H1 (cell line): Measurements from ENCODE around the gene PARD3. TPM values are rescaled to one million over a fixed set of nuclear protein-coding genes. Genes with fewer than 3 reads are reported as not detected.

Experiments used
- CTCF ChIA-PET: fragments of 300-600 bp; sonication (Branson Sonifier 250); formaldehyde crosslinking; loops from one replicate; lab custom pipeline; 2021; ENCODE audit not compliant: partially characterized antibody; lab: Charles Lee
- POLR2A ChIA-PET: fragments of 300-600 bp; sonication (Branson Sonifier 250); formaldehyde crosslinking; loops from one replicate; lab custom pipeline; 2021; ENCODE audit warnings: inconsistent platforms; ENCODE audit not compliant: partially characterized antibody; lab: Charles Lee
- DNase-seq, 2 experiments: peaks; one replicate each; pipeline versions ENCODE4 v3.0.0 to v3.0.0-alpha.2; 2010 to 2022; ENCODE audit warnings: low spot score in 2 of 2, low read depth in 1 of 2, mixed read lengths in 1 of 2
- FAIRE-seq: peaks from 2 replicates; lab custom pipeline; 2011; peaks lifted over from hg19 to GRCh38; lab: Jason Lieb, UNC
- H2AFZ ChIP-seq: 2 replicates; pipeline ENCODE4 v1.8.1; 2012; ENCODE audit warnings: low read length, inconsistent platforms
- H2AK5ac ChIP-seq: 2 replicates; pipeline ENCODE4 v1.6.1; 2013; ENCODE audit warnings: low read depth, low read length
- H2BK120ac ChIP-seq: replicated peaks from 2 replicates; pipeline ENCODE3; 2013; ENCODE audit warnings: low read depth, low read length, inconsistent platforms
- H2BK12ac ChIP-seq: 2 replicates; pipeline ENCODE4 v1.6.1; 2013; ENCODE audit warnings: low read depth, low read length
- H2BK15ac ChIP-seq: 2 replicates; pipeline ENCODE4 v1.6.1; 2013; ENCODE audit warnings: low read length
- H2BK20ac ChIP-seq: 2 replicates; pipeline ENCODE4 v1.6.1; 2013; ENCODE audit warnings: low read length
- H2BK5ac ChIP-seq: 2 replicates; pipeline ENCODE4 v1.6.1; 2013; ENCODE audit warnings: low read depth, low read length
- H3K14ac ChIP-seq: 2 replicates; pipeline ENCODE4 v1.6.1; 2013; ENCODE audit warnings: inconsistent platforms; ENCODE audit not compliant: insufficient read length
- H3K18ac ChIP-seq: 2 replicates; pipeline ENCODE4 v1.6.1; 2013; ENCODE audit warnings: low read length; ENCODE audit errors: extremely low read depth
- H3K23ac ChIP-seq: 2 replicates; pipeline ENCODE4 v1.6.1; 2013; ENCODE audit warnings: inconsistent platforms; ENCODE audit not compliant: insufficient read length
- H3K23me2 ChIP-seq: 2 replicates; pipeline ENCODE4 v1.6.1; 2013; ENCODE audit warnings: low read depth, low read length
- H3K27ac ChIP-seq: 2 replicates; pipeline ENCODE4 v1.6.1; 2011; ENCODE audit warnings: low read depth, low read length, inconsistent platforms
- H3K27me3 ChIP-seq, 4 experiments: replicated peaks in 1 of 4; 1 replicate in 1 of 4; 2 replicates in 3 of 4; pipeline versions ENCODE4 v1.6.1 to v1.8.1; 2011 to 2013; ENCODE audit warnings: low read length in 3 of 4, mild to moderate bottlenecking in 3 of 4, inconsistent platforms in 2 of 4, mixed read lengths in 2 of 4, moderate library complexity in 1 of 4; ENCODE audit not compliant: control insufficient read depth in 3 of 4, insufficient read depth in 3 of 4; ENCODE audit errors: extremely low read depth in 1 of 4
- H3K36me3 ChIP-seq, 4 experiments: 2 replicates each; pipeline versions ENCODE4 v1.6.1 to v1.8.1; 2011 to 2013; ENCODE audit warnings: mild to moderate bottlenecking in 4 of 4, low read length in 3 of 4, moderate library complexity in 2 of 4, control low read depth in 1 of 4, inconsistent platforms in 1 of 4; ENCODE audit not compliant: insufficient read depth in 4 of 4, control insufficient read depth in 2 of 4
- H3K4ac ChIP-seq: replicated peaks from 2 replicates; pipeline ENCODE3; 2013; ENCODE audit warnings: low read length, low read depth, mixed read lengths, inconsistent platforms; ENCODE audit not compliant: insufficient read length
- H3K4me1 ChIP-seq, 4 experiments: replicated peaks in 1 of 4; 1 replicate in 1 of 4; 2 replicates in 3 of 4; pipeline versions ENCODE4 v1.6.1 to v1.8.1; 2011 to 2013; ENCODE audit warnings: low read length in 3 of 4, inconsistent platforms in 2 of 4, mixed read lengths in 1 of 4; ENCODE audit not compliant: insufficient read depth in 4 of 4, control insufficient read depth in 3 of 4
- H3K4me2 ChIP-seq, 2 experiments: 2 replicates each; pipeline versions ENCODE4 v1.6.1 to v1.8.1; 2011 to 2013; ENCODE audit warnings: low read depth in 2 of 2, low read length in 2 of 2, control low read depth in 1 of 2, inconsistent platforms in 1 of 2, mild to moderate bottlenecking in 1 of 2; ENCODE audit not compliant: insufficient read depth in 1 of 2
- H3K4me3 ChIP-seq, 4 experiments: fragments of 200-600, 300-600 bp in 1 of 4; sonication (generic), shearing (Covaris generic), sonication (Bioruptor Twin) in 1 of 4; 2 replicates each; pipeline versions ENCODE4 v1.5.1 to v1.8.1; 2011 to 2016; ENCODE audit warnings: low read length in 4 of 4, low read depth in 3 of 4, control low read depth in 2 of 4, inconsistent platforms in 2 of 4, mild to moderate bottlenecking in 2 of 4, mixed read lengths in 1 of 4, moderate library complexity in 1 of 4; ENCODE audit not compliant: insufficient read depth in 2 of 4; ENCODE audit errors: extremely low read depth in 1 of 4
- H3K56ac ChIP-seq: replicated peaks from 2 replicates; pipeline ENCODE3; 2013; ENCODE audit warnings: low read depth, mild to moderate bottlenecking, mixed read lengths, low read length, inconsistent platforms; ENCODE audit not compliant: insufficient read length
- H3K79me1 ChIP-seq: 2 replicates; pipeline ENCODE4 v1.6.1; 2013; ENCODE audit warnings: low read depth, low read length, control low read depth
- H3K79me2 ChIP-seq, 2 experiments: 2 replicates each; pipeline versions ENCODE4 v1.6.1 to v1.8.1; 2012 to 2013; ENCODE audit warnings: low read length in 2 of 2, mild to moderate bottlenecking in 2 of 2, inconsistent platforms in 1 of 2; ENCODE audit not compliant: insufficient read depth in 2 of 2, control insufficient read depth in 1 of 2
- H3K9ac ChIP-seq, 4 experiments: replicated peaks in 1 of 4; 1 replicate in 1 of 4; 2 replicates in 3 of 4; pipeline versions ENCODE4 v1.6.1 to v1.8.1; 2011 to 2013; ENCODE audit warnings: low read depth in 3 of 4, low read length in 3 of 4, control low read depth in 2 of 4, mild to moderate bottlenecking in 2 of 4, moderate library complexity in 2 of 4, inconsistent platforms in 1 of 4; ENCODE audit errors: extremely low read depth in 1 of 4
- H3K9me3 ChIP-seq, 2 experiments: 2 replicates each; pipeline versions ENCODE4 v1.6.1 to v1.8.1; 2012 to 2013; ENCODE audit warnings: mild to moderate bottlenecking in 2 of 2, moderate library complexity in 2 of 2, control low read depth in 1 of 2, inconsistent platforms in 1 of 2, low read depth in 1 of 2, low read length in 1 of 2, mixed read lengths in 1 of 2; ENCODE audit not compliant: insufficient read depth in 2 of 2
- H4K20me1 ChIP-seq, 2 experiments: replicated peaks in 1 of 2; 2 replicates each; pipeline versions ENCODE3 to v1.8.1; 2011 to 2013; ENCODE audit warnings: inconsistent platforms in 2 of 2, low read length in 2 of 2, mild to moderate bottlenecking in 1 of 2; ENCODE audit not compliant: insufficient read depth in 2 of 2, control insufficient read depth in 1 of 2
- H4K5ac ChIP-seq: 2 replicates; pipeline ENCODE4 v1.6.1; 2013; ENCODE audit warnings: low read length, low read depth, mixed read lengths, inconsistent platforms; ENCODE audit not compliant: insufficient read length
- H4K8ac ChIP-seq: 2 replicates; pipeline ENCODE4 v1.8.0; 2013; ENCODE audit warnings: mild to moderate bottlenecking, moderate library complexity, low read length, inconsistent platforms; ENCODE audit not compliant: insufficient read depth; ENCODE audit errors: extremely low read depth
- H4K91ac ChIP-seq: replicated peaks from 2 replicates; pipeline ENCODE3; 2013; ENCODE audit warnings: low read length, mixed read lengths, inconsistent platforms; ENCODE audit not compliant: insufficient read length
- JUN ChIP-seq: IDR thresholded peaks from 2 replicates; pipeline ENCODE4 v1.6.1; 2011; ENCODE audit warnings: low read depth, mild to moderate bottlenecking, improper control_type of control experiment, low read length
- MAFK ChIP-seq: IDR thresholded peaks from 2 replicates; pipeline ENCODE4 v1.6.1; 2012; ENCODE audit warnings: low read depth, mild to moderate bottlenecking, improper control_type of control experiment, low read length
- NANOG ChIP-seq: IDR thresholded peaks from 2 replicates; pipeline ENCODE4 v1.6.1; 2011; ENCODE audit warnings: low read length, low read depth, mild to moderate bottlenecking, inconsistent platforms; ENCODE audit not compliant: insufficient read depth, poor library complexity, severe bottlenecking
- POU5F1 ChIP-seq: IDR thresholded peaks from 2 replicates; pipeline ENCODE4 v1.6.1; 2011; ENCODE audit warnings: low read depth, mild to moderate bottlenecking, low read length, moderate library complexity
- SIX5 ChIP-seq: IDR thresholded peaks from 2 replicates; pipeline ENCODE4 v1.6.1; 2011; ENCODE audit warnings: mild to moderate bottlenecking, low read depth, low read length
- WGBS, 2 experiments: shearing (Covaris generic) in 1 of 2; methylation state at CpG; one replicate each; pipeline versions ENCODE4 v1.1.6 to v1.1.7; 2013 to 2015; ENCODE audit warnings: low lambda C conversion rate in 2 of 2, mixed read lengths in 2 of 2, inconsistent platforms in 1 of 2, low coverage in 1 of 2, missing lambda C conversion rate in 1 of 2; ENCODE audit not compliant: insufficient replicate concordance in 2 of 2, insufficient coverage in 1 of 2, insufficient read length in 1 of 2; ENCODE audit errors: extremely low coverage in 1 of 2, missing lambda C conversion rate in 1 of 2; 5-methylcytosine and 5-hydroxymethylcytosine counted together
- polyA plus RNA-seq, 7 experiments: library from polyadenylated mRNA; depleted of rRNA in 3 of 7; stranded (reverse) in 5 of 7; unstranded in 2 of 7; fragments of >200 nt in 5 of 7; fragments of 200-250 nt in 2 of 7; gene quantifications; 1 replicate in 5 of 7; 2 replicates in 1 of 7; 4 replicates in 1 of 7; pipeline versions ENCODE4 v1.2.1 to v1.2.3, GENCODE V29; 2011 to 2013; ENCODE audit warnings: missing spikeins in 2 of 7, mixed read lengths in 2 of 7
- total RNA-seq: library from RNA; stranded (reverse); fragmentation: NEBNext Ultra II Directional; extraction: Animal tissue kit (Norgen Biotek cat#: 25700); gene quantifications from 2 replicates; pipeline ENCODE4 v1.2.1, GENCODE V29; 2021
- TF ChIP-seq, protein P1 (sequence below): IDR thresholded peaks from 2 replicates; pipeline ENCODE4 v1.6.1; 2012; ENCODE audit warnings: inconsistent platforms

PARD3 gene
- total and polyA plus RNA-seq, 2 of the 8 experiments (the other 6 are each of a cell fraction or from before 2014, with no cell fraction given): 19.7 to 49.1 TPM

DNA sequence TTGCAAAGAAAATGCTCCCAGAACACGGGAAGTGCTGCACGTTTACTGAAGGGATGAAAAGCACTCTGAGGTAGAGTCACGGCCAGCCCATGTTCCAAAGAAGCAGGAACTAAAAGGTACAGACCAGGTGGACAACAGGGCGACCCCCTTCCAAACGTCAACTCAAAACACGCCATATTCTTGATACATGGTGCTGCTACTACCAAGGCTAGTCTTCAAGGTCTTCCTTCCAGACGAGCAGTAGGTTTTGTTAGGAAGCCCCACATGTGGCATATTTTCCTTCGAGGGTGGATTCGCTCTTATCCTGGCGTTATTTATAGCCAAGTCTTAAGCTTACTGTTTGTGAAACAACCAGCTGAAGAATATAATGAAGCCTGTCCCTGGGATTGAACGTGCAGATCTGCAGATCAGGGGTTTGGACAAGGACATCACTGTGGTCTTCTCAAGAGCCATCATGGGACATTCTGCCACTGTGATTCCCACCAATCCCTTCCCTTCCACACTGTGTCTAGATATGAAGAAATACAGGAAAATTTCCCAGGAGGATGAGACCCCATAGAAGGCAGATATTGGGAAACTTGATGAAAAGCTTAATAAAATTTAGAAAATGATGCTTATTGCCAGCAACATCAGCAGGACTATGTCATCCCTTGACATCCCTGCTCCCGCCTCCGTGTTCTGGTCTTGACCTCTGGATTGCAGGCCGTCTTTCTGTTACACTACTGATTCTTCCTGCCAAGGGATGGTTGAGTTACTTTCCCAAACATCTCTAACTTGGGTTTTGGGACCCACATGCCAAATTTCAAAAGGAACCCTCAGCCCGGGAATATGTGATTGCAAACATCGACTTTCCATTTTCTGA is 734.4 kb downstream of the PARD3 start:
- H3K18ac ChIP-seq: no peak overlapping the region
- no peak overlapping the region for H3K56ac ChIP-seq
- H3K79me2 ChIP-seq: no peaks in the 10 kb centered on the region
- no peak overlapping the region for H3K9ac ChIP-seq
- H3K79me1 ChIP-seq: no peaks in the 10 kb centered on the region
- no peak overlapping the region for H2BK120ac ChIP-seq
- no peak overlapping the region for H2BK5ac ChIP-seq
- no peak overlapping the region for H3K4ac ChIP-seq
- H2AK5ac ChIP-seq: no peak overlapping the region
- no peaks in the 10 kb centered on the region for H3K4me1 ChIP-seq
- no peak overlapping the region for H2BK15ac ChIP-seq
- CTCF ChIA-PET: interaction anchor here (0.6 to 1.9 kb wide), 3 partner anchors 15 to 516 kb away, joined by 3 to 7 read pairs (median 4); no protein-coding TSS in a partner anchor
- no peak overlapping the region for H3K4me3 ChIP-seq
- DNase-seq: no peak
- H3K23me2 ChIP-seq: peaks cover 2% of the 10 kb centered on the region; the same call in 1 of the 2 replicates
- peaks cover 0 to 2% of the 10 kb centered on the region in 2 experiments; a peak in 1 of 4 replicates for H3K9me3 ChIP-seq
- H4K91ac ChIP-seq: no peak overlapping the region
- no peak overlapping the region for H3K14ac ChIP-seq
- H3K4me2 ChIP-seq: no peak overlapping the region
- H4K5ac ChIP-seq: no peak overlapping the region
- POLR2A ChIA-PET: no interaction called here
- WGBS, 2 experiments: 87% methylated on average over 16 of the region's 16 CpGs; no CpG with 5 or more reads in 1 of the 2 experiments
- H4K20me1 ChIP-seq: no peaks in the 10 kb centered on the region
- no peak overlapping the region for H3K27ac ChIP-seq
- no peak overlapping the region for H3K23ac ChIP-seq
- no peak overlapping the region for H4K8ac ChIP-seq
- H3K27me3 ChIP-seq: no peaks in the 10 kb centered on the region
- H2BK12ac ChIP-seq: no peak overlapping the region
- no peaks in the 10 kb centered on the region for H3K36me3 ChIP-seq
- no peak overlapping the region for H2AFZ ChIP-seq
- no peak for FAIRE-seq
- no peak overlapping the region for H2BK20ac ChIP-seq
- TF ChIP-seq NANOG (no peak), JUN (no peak), MAFK (no peak), POU5F1 (no peak), SIX5 (no peak)
- TF ChIP-seq, protein P1, sequence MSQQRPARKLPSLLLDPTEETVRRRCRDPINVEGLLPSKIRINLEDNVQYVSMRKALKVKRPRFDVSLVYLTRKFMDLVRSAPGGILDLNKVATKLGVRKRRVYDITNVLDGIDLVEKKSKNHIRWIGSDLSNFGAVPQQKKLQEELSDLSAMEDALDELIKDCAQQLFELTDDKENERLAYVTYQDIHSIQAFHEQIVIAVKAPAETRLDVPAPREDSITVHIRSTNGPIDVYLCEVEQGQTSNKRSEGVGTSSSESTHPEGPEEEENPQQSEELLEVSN: no peak
